NCI-H2107 treated with DMSO at 0.1 percent for 48 hours (cell line): Measurements from ENCODE around the gene CLOCK.

Source experiments
- DNase-seq: peaks from one replicate; lab custom pipeline; 2025; ENCODE audit not compliant: unreplicated experiment; lab: John Stamatoyannopoulos, UW

CLOCK gene

DNA sequence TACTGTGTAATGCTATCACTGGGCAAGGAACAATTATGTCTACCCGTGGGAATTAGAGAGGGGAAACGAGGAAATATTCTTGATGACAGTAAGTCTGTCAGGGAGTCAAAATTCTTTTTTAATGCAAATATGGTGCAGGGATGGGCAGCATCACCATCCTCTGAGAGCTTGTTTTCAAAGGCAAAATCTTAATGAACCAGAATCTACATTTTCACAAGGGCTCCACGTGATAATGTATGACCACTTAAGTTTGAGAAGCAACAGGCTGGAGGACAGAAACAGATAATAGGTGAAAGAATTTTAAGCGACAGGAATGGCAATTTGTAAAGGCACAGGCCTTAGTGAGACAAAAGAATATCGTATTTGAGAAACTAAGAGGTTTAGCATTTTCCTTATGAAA, 63.4 kb downstream of the CLOCK start:
- DNase-seq: no peak

DNA sequence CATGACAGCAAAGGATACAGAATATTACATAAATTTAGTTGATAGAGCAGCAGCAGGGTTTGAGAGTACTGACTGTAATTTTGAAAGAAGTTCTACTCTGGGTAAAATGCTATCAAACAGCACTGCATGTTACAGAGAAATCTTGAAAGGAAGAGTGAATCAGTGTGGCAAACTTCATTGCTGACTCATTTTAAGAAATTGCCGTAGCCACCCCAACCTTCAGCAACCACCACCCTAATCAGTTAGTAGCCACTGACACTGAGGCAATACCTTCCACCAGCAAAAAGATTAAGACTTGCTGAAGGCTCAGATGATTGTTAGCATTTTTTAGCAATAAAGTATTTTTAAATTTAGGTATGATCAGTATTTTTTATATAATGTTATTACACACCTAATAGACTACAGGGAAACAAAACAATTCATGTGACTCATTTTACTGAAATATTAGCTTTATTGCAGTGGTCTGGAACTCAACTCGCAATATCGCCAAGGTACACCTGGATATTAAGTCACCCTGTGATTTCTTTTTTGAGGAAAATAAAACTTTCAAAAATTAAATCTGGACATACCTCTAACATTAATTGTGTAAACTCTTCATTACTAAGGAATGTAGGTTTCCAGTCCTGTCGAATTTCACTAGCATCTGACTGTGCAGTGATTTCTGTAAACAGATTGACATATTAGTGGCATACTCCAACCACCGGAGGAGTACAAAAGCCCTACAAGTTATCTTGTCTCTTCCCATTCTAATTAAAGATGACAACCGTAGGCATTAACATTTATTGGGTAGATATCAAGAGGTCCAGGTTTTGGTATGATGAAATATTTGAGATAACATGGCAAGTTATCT, 71.1 kb downstream of the CLOCK start:
- DNase-seq: no peak

DNA sequence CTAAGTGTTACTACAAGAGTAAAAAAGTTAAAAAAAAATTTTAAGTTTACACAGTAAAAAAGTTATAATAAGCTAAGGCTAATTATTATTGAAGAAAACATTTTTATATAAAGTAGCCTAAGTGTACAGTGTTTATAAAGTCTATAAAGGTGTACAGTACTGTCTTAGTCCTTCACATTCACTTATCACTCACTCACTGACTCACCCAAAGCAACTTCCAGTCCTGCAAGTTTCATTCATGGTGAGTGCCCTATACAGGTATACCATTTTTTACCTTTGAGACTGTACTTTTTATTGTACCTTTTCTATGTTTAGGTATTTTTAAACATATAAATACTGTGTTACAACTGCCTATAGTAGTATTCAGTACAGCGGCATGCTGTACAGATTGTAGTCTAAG, 76.7 kb downstream of the CLOCK start:
- no peak for DNase-seq

DNA sequence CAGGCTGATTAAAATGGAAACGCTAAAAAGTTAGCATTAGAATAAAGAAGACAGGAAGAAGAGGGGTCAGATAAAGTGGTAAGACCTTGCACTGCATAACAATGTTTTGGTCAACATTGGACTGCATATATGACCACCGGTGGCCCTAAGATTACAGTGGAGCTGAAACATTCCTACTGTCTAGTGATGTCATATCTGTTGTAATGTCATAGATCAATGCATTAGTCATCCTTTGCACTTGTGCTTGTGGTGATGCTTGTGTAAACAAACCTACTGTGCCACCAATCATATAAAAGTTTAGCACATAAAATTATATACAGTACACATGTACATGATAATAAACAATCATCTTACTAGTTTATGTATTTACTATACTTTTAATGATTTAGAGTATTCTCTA, 78.0 kb downstream of the CLOCK start:
- no peak for DNase-seq

DNA sequence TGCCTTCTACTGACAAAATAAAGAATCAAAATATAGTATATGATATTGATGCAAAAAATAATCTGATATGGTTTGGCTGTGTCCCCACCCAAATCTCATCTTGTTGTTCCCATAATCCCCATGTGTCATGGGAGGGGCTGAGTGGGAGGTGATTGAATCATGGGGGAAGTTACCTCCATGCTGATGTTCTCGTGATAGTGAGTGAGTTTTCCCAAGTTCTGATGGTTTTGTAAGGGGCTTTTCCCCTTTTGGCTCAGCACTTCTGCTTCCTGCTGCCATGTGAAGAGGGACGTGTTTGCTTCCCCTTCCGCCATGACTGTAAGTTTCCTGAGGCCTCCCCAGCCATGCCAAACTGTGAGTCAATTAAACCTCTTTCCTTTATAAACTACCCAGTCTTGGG, 80.7 kb downstream of the CLOCK start:
- no peak for DNase-seq

DNA sequence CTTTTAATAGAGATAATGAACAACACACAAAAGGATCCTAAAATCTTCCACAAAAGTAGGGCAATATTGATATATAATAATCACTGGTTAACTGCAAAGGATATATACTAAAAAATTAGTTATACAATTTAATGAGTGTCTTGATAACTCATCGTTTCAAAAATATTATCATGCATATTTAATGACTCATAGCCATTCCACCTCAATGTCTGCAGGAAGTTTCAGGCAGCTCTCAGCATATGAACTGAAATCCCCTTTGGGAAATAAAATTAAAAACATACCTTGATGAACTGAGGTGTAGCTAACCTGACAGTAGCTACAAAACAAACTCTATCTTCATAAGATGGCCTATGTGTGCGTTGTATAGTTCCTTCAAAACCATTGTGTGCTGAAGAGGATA, 88.1 kb downstream of the CLOCK start:
- DNase-seq: no peak

DNA sequence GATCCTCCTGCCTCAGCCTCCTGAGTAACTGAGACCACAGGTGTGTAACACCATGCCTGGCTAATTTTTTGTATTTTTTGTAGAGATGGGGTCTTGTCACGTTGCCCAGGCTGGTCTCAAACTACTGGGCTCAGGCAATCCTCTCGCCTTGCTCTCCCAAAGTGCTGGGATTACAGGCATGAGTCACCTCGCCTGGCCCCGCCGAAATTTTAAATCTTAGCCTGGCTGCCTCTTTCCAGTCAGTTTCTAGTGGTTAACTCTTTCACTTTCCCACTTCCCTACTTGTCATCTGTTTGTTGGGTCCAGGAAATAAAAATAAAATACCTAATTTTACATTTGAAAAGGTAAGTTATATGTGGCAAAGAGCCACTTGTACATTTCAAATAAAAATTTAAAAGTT, 88.5 kb downstream of the CLOCK start:
- no peak for DNase-seq

DNA sequence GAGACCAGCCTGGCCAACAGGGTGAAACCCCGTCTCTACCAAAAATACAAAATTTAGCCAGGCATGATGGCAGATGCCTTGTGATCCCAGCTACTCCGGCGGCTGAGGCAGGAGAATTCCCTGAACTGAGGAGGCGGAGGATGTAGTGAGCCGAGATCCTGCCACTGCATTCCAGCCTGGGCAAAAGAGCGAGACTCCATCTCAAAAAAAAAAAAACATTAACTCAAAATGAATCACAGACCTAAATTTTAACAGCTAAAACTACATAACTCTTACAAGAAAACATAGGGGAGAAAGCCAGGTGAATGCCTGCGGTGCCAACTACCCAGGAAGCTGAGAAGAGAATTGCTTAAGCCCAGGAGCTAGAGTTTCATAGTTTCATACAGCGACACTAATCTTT, 96.1 kb downstream of the CLOCK start:
- DNase-seq: no peak

DNA sequence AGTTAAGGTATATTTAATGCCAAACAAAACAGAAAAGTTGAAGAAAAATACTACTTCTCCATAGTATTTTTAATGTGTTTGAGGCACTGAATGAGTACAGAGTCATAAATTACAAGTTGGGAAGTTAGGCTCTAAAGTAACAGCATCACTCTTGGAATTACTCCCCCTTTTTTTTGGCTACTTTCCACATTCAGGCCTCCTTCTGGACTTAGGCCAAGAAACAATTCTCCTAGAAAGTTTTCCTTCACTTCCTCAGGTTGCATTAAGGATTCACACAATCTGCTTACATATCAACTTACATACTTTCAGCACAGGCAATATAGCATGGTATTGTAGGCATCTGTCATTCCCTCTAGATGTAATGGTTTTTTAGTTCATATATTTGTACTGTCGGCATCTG, 98.9 kb downstream of the CLOCK start:
- no peak for DNase-seq

DNA sequence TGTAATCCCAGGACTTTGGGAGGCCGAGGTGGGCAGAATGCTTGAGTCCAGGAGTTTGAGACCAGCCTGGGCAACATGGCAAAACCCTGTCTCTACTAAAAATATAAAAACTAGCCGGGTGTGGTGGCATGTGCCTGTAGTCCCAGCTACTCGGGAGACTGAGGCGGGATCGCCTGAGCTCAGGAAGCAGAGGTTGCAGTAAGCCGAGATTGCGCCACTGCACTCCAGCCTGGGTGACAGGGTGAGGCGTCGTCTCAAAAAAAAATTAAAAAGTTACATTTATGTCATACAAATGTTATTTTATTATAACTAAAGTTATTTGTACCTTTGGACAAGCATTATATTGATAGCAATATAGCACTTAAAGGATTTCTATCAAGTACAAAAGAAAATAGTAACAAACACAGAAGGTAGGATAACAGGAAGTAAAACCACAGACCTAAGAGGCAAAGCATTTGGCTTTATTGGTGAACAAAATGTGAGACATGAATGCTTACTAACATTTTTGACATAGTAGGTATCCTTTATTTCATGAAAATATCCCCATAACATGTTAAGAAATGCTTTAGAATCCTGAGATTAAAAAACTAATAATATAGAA, 99.5 kb downstream of the CLOCK start:
- no peak for DNase-seq

DNA sequence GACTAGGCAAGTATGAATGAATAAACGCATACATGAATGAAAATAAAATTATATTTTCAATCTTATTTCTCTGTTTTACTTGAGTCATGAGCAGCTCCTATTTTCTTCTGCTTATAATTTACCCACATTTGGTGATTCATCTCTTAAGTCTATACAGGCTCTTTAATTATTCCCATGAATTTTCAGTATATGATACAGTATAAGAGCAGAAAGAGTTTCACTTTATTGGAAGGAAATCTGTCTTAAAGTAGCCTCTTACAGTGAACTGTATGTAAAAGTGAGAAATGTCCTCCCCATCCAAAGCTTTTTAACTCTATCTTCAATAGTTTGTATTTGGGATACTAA, 100.2 kb downstream of the CLOCK start:
- DNase-seq: no peak

DNA sequence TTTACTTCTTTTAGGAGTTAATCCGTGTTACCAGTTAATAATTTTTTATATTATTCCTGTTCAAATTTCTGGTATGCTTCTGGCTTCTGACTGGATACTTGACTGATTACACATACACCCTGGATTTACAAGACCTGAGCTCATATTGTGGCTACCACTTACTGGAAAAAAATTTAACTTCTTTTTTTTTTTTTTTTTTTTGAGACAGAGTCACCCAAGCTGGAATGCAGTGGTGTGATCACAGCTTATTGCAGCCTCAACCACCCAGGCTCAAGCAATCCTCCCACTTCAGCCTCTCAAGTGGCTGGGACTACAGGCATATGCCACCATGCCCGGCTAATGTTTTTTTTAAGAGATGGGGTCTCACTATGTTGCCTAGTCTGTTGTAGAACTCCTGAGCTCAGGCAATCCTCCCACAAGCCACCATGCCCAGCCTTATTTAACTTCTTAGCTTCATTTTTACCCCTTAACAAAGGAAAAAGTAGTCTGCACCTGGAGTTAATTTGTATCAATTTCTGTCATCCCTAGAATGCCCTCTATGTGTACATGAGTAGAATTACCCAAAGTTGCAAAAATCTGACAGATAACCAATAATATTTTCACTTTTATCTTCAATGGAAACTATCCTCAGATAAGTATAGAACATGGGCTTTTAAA, 100.7 kb downstream of the CLOCK start:
- DNase-seq: no peak

DNA sequence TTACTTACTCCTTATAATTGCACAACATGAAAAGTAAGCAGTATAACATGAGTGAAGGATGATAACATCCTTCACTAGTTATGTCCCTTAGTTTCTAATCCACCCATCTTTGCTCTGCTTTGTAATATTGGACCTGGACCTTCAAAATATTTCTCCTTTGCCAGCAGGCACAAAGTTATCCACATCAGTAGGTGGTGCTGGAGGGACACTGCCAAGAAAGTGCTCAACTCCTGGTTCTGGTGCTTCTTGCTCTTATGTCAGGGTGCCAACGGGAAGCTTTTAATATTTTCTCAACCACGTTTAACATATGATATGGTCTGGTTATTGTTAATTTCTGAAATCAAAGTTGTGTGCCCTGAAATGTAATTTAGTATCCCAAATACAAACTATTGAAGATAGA, 101.9 kb downstream of the CLOCK start:
- DNase-seq: peak; percentile 17

DNA sequence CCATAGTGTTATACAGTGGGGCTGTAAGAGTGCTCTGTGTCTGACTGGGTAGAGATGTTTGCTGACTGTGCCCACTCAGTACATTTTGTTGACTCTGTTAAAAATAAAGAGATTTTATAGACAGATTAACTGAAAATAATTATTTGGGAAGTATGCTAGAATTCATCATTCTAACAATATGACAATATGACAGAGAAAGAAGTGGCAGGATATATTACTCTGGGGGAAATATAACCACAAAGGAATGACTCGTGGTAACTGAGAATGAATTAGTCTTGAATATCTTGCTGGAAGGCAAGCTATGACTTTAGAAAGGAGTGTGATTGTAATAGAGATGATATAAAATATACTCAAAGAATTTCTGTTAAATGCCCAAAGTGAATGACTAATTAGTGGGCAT, 104.2 kb downstream of the CLOCK start:
- no peak for DNase-seq

DNA sequence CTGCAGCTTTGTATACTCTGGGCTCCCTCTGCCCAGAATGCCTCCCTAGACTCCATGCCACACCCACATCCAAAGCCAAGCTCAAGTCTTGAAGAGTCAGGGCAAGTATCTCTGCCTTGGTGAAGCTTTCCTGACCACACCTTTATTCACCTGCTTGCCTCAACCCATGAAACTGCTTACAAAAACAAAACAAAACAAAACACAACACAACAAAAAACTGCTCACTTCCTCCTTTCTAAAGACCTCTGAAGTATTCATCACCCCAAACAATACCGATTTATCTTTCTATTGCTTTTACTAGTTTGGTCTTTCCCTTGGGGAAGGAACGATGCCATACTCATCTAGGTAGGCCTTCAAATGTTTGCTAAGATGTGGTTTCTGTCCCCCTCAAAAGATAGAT, 105.9 kb downstream of the CLOCK start:
- no peak for DNase-seq

DNA sequence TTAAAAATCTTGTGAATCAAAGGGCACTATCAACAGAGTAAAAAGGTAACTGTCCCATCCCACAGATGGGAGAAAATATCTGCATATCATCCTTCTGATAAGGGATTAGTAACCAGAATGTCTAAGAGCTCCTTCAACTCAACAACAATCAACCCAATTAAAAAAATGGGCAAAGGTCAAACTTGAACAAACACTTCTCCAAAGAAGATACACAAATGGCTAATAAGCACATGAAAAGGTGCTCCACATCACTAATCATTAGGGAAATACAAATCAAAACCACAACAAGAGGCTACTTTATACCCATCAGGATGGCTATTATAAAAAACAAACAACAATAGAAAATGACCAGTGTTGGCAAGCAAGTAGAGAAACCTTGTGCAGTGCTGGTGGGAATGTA, 107.7 kb downstream of the CLOCK start:
- DNase-seq: no peak

DNA sequence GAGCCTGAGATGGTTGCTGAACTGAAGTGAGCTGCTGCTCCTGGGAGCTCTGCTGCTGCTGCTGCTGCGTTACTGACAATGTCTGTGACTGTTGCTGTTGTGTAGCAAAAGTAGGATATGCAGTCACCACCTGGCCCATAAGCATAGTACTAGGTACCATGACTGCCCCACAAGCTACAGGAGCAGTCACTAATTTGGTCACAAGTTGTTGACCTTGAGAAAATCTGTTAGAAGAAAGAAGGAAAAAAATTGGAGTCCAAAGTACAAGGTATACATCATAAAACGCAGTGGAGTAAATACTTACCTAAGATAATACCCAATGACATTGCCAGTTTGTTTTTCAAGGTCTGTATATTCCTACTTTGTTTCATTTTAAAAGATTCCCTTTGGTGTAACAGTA, 108.4 kb downstream of the CLOCK start:
- no peak for DNase-seq

DNA sequence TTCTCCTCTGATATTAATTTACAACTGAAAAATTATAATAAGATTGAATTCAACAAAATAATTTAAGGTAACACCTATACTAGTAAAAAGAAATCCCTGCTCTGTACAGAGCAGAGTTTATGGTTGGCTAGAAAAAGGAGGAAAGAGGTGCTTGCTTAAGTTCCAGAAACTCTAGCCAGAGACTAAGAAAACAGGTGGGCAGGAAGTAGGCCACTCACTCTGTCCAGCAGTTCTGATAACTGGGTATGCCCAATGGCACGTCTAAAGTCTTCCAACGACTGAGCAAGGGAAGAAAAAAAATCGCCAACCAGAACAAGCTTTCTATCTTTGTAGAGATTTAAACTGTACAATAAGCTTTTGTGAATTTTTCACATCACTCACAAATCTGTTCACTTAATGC, 108.9 kb downstream of the CLOCK start:
- DNase-seq: no peak

DNA sequence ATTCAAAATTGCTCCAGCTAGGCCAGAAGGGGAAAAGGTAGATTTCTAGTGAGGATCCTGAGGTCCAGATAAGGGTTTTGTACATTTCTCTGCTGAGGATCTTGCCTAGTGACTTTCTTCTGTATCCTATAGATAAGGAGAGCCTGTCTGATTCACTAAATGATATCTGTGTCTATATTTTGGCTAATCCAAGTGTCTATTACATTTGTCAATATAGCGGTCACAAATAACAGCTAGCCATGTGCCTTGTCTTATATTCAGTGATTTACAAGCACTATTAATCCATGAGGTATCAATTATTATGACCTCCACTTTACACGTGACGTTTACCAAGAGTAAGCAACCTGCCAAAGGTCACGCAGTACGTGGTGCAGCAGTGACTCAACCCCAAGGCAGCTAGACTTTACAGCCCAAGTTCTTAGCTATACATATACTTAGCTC, 109.3 kb downstream of the CLOCK start:
- no peak for DNase-seq

DNA sequence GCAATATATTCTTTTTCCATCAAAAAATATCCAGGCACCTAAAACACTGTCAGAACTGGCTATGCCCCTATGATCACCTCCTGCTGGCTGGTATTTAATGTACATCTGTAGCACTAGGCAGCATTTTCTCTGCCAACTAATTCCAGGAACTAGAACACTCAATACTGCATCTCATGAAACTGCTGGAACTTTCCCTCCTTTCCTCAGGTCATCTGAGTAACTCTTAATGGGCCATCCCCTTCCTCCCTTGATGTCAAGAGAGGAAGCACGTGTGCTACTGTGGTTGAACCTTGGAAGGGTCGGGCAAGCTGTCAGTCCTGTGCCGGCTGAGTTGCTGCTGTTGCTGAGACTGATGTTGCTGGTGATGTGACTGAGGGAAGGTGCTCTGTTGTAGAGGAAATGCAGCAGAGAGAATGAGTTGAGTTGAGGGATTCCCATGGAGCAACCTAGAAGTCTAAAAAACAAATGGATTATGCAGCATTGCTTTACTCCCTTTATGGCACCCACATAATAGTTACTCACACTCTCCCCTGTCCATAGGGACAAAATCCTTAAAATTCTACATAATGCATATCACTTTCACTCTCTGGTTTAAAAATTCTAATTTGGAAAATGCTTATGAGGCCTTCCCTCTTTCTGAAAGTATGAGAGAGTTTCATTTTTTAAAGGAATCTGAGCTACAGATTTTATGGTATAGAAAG, 111.4 kb downstream of the CLOCK start:
- DNase-seq: no peak

DNA sequence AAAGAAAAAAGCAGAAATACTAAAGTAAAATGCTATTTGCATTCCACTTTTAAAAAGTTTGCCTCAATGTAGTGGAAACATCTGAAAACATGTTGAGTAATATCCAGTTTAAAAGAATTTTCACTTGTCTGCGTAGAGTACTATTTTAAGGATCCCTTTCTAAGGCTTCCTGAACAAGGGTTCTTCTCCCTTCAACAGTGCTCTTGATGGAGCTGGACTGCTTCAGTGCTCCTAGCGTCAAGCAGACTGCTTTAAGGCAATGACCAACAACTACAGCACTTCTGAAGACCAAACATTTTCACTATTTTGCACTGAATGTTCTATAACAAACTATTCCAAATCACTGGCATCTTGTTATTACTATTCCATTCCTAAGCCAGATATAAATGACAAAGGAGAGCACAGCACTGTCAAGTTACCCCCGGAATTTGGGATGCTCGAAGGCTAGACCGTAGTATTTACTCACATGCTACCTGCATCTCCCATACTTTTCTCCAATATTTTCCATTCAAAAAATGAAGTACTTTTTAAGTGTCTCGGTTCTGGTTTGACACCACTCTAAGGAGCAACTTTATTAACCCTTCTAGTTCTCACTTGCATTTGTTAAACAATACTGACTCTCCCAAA, 114.9 kb downstream of the CLOCK start:
- no peak for DNase-seq
